NB4 (cell line): ENCODE data around the gene NUTF2.

ENCODE experiments used
- MYC ChIP-seq: IDR thresholded peaks from 2 replicates; pipeline ENCODE4 v1.6.1; 2011; ENCODE audit warnings: low read depth, low read length
- POLR2A ChIP-seq: IDR thresholded peaks from 2 replicates; pipeline ENCODE4 v1.6.1; 2011; ENCODE audit warnings: mild to moderate bottlenecking; ENCODE audit not compliant: insufficient read length; ENCODE audit errors: extremely low read depth
- TF ChIP-seq, protein P1 (sequence below): IDR thresholded peaks from one replicate; pipeline ENCODE4 v1.5.1; 2012; ENCODE audit warnings: low read depth, low read length

GRCh38 chr16:67919622-67920221 is 73.0 kb downstream of the NUTF2 start:
- TF ChIP-seq, protein P1, sequence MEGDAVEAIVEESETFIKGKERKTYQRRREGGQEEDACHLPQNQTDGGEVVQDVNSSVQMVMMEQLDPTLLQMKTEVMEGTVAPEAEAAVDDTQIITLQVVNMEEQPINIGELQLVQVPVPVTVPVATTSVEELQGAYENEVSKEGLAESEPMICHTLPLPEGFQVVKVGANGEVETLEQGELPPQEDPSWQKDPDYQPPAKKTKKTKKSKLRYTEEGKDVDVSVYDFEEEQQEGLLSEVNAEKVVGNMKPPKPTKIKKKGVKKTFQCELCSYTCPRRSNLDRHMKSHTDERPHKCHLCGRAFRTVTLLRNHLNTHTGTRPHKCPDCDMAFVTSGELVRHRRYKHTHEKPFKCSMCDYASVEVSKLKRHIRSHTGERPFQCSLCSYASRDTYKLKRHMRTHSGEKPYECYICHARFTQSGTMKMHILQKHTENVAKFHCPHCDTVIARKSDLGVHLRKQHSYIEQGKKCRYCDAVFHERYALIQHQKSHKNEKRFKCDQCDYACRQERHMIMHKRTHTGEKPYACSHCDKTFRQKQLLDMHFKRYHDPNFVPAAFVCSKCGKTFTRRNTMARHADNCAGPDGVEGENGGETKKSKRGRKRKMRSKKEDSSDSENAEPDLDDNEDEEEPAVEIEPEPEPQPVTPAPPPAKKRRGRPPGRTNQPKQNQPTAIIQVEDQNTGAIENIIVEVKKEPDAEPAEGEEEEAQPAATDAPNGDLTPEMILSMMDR, result peak; percentile 26
- no peak for TF ChIP-seq POLR2A
- TF ChIP-seq MYC, result no peak
